H9 (cell line): ENCODE measurements around the gene SYDE1. TPM values are rescaled to one million over a fixed set of nuclear protein-coding genes. Genes with fewer than 3 reads are reported as not detected.
A peak's percentile ranks its signal among the peaks of the same experiment; 100 is the strongest.

ENCODE experiments used
- DNase-seq: peaks from one replicate; pipeline ENCODE4 v3.0.0-alpha.2; 2017
- H2AFZ ChIP-seq: one replicate; pipeline ENCODE4 v1.6.1; 2013; ENCODE audit warnings: mild to moderate bottlenecking, low read length, control low read depth, moderate library complexity
- H2AK5ac ChIP-seq: 2 replicates; pipeline ENCODE4 v1.6.1; 2013; ENCODE audit warnings: low read length, control low read depth, mixed read lengths; ENCODE audit not compliant: insufficient read length
- H2BK120ac ChIP-seq: one replicate; pipeline ENCODE4 v1.6.1; 2013; ENCODE audit warnings: low read depth, mild to moderate bottlenecking, low read length, control low read depth, inconsistent platforms; ENCODE audit not compliant: poor library complexity, severe bottlenecking
- H2BK12ac ChIP-seq: 2 replicates; pipeline ENCODE4 v1.6.1; 2013; ENCODE audit warnings: low read length, control low read depth, mixed read lengths, low read depth; ENCODE audit not compliant: insufficient read length
- H2BK15ac ChIP-seq: 2 replicates; pipeline ENCODE4 v1.6.1; 2013; ENCODE audit warnings: low read depth, low read length, control low read depth
- H2BK20ac ChIP-seq: one replicate; pipeline ENCODE4 v1.6.1; 2013; ENCODE audit warnings: low read depth, mild to moderate bottlenecking, low read length, control low read depth, inconsistent platforms; ENCODE audit not compliant: poor library complexity, severe bottlenecking
- H2BK5ac ChIP-seq: 2 replicates; pipeline ENCODE4 v1.6.1; 2013; ENCODE audit warnings: low read length, control low read depth, mixed read lengths; ENCODE audit not compliant: insufficient read length
- H3K14ac ChIP-seq: 2 replicates; pipeline ENCODE4 v1.6.1; 2013; ENCODE audit warnings: low read length, control low read depth; ENCODE audit not compliant: insufficient read depth
- H3K18ac ChIP-seq: 2 replicates; pipeline ENCODE4 v1.6.1; 2013; ENCODE audit warnings: low read depth, mild to moderate bottlenecking, mixed read lengths, low read length, control low read depth; ENCODE audit not compliant: insufficient read length
- H3K23ac ChIP-seq: 2 replicates; pipeline ENCODE4 v1.6.1; 2013; ENCODE audit warnings: low read length, control low read depth, mixed read lengths, low read depth; ENCODE audit not compliant: insufficient read length
- H3K23me2 ChIP-seq: 2 replicates; pipeline ENCODE4 v1.6.1; 2013; ENCODE audit warnings: low read depth, mild to moderate bottlenecking, mixed read lengths, low read length, control low read depth; ENCODE audit not compliant: insufficient read length, poor library complexity, severe bottlenecking
- H3K27ac ChIP-seq: 2 replicates; pipeline ENCODE4 v1.5.1; 2013; ENCODE audit warnings: low read length, control low read depth, mixed read lengths, low read depth; ENCODE audit not compliant: insufficient read length
- H3K27me3 ChIP-seq: 2 replicates; pipeline ENCODE4 v1.6.1; 2013; ENCODE audit warnings: low read length, control low read depth, inconsistent platforms; ENCODE audit not compliant: insufficient read depth
- H3K4ac ChIP-seq: 2 replicates; pipeline ENCODE4 v1.6.1; 2013; ENCODE audit warnings: low read depth, mild to moderate bottlenecking, control low read depth, inconsistent platforms, low read length, moderate library complexity
- H3K4me1 ChIP-seq: 2 replicates; pipeline ENCODE4 v1.6.1; 2013; ENCODE audit warnings: low read length, control low read depth, inconsistent platforms; ENCODE audit not compliant: insufficient read depth
- H3K4me2 ChIP-seq: 2 replicates; pipeline ENCODE4 v1.6.1; 2013; ENCODE audit warnings: low read length, control low read depth, mixed read lengths; ENCODE audit not compliant: insufficient read length, insufficient read depth
- H3K56ac ChIP-seq: 2 replicates; pipeline ENCODE4 v1.6.1; 2013; ENCODE audit warnings: low read depth, mild to moderate bottlenecking, mixed read lengths, low read length, control low read depth; ENCODE audit not compliant: insufficient read length
- H3K79me1 ChIP-seq: 2 replicates; pipeline ENCODE4 v1.6.1; 2013; ENCODE audit warnings: low read depth, mild to moderate bottlenecking, moderate library complexity, low read length, control low read depth, inconsistent platforms; ENCODE audit not compliant: insufficient read depth, poor library complexity, severe bottlenecking
- H3K79me2 ChIP-seq: 2 replicates; pipeline ENCODE4 v1.6.1; 2013; ENCODE audit warnings: low read length, control low read depth, inconsistent platforms; ENCODE audit not compliant: insufficient read depth
- H3K9ac ChIP-seq: 2 replicates; pipeline ENCODE4 v1.6.1; 2013; ENCODE audit warnings: low read length, control low read depth, mixed read lengths; ENCODE audit not compliant: insufficient read length; ENCODE audit errors: extremely low read depth
- H3K9me3 ChIP-seq: one replicate; pipeline ENCODE4 v1.6.1; 2013; ENCODE audit warnings: low read depth, low read length, inconsistent platforms; ENCODE audit not compliant: control insufficient read depth
- H3T11ph ChIP-seq: one replicate; pipeline ENCODE4 v1.6.1; 2013; ENCODE audit warnings: mild to moderate bottlenecking, low read length, control low read depth, inconsistent platforms
- H4K20me1 ChIP-seq: one replicate; pipeline ENCODE4 v1.6.1; 2013; ENCODE audit not compliant: control insufficient read depth, insufficient read length, insufficient read depth
- H4K5ac ChIP-seq: 2 replicates; pipeline ENCODE4 v1.6.1; 2013; ENCODE audit warnings: low read depth, mild to moderate bottlenecking, mixed read lengths, low read length, control low read depth; ENCODE audit not compliant: insufficient read length
- H4K8ac ChIP-seq: replicated peaks from 2 replicates; pipeline ENCODE4 v1.6.1; 2013; ENCODE audit warnings: low read length, control low read depth, mixed read lengths, low read depth; ENCODE audit not compliant: insufficient read length
- H4K91ac ChIP-seq: 2 replicates; pipeline ENCODE4 v1.6.1; 2013; ENCODE audit warnings: low read depth, mild to moderate bottlenecking, moderate library complexity, mixed read lengths, low read length, control low read depth; ENCODE audit not compliant: insufficient read length
- H3K27ac Mint-ChIP-seq, 3 experiments: 2 replicates in 2 of 3; 3 replicates in 1 of 3; pipeline ENCODE4 v1.8.0; 2020 to 2021; ENCODE audit warnings: mixed read lengths in 3 of 3, mild to moderate bottlenecking in 1 of 3, moderate library complexity in 1 of 3
- H3K27me3 Mint-ChIP-seq: 2 replicates; pipeline ENCODE4 v1.8.0; 2021; ENCODE audit warnings: low read depth, mild to moderate bottlenecking, moderate library complexity, mixed read lengths
- H3K36me3 Mint-ChIP-seq, 3 experiments: 2 replicates in 2 of 3; 3 replicates in 1 of 3; pipeline ENCODE4 v1.8.0; 2020 to 2021; ENCODE audit warnings: low read depth in 3 of 3, mixed read lengths in 3 of 3; ENCODE audit not compliant: insufficient read depth in 1 of 3
- H3K4me1 Mint-ChIP-seq, 2 experiments: 2 replicates each; pipeline ENCODE4 v1.8.0; 2020; ENCODE audit warnings: mixed read lengths in 2 of 2
- H3K4me3 Mint-ChIP-seq, 2 experiments: 2 replicates in 1 of 2; 3 replicates in 1 of 2; pipeline ENCODE4 v1.8.0; 2020 to 2021; ENCODE audit warnings: mild to moderate bottlenecking in 2 of 2, mixed read lengths in 2 of 2, moderate library complexity in 1 of 2
- H3K9me3 Mint-ChIP-seq, 2 experiments: 2 replicates in 1 of 2; 3 replicates in 1 of 2; pipeline ENCODE4 v1.8.0; 2020; ENCODE audit warnings: mild to moderate bottlenecking in 2 of 2, mixed read lengths in 2 of 2, moderate library complexity in 1 of 2
- CTCF ChIP-seq: fragments of 200-600 bp; sonication (generic); conservative IDR thresholded peaks from 3 replicates; pipeline ENCODE4 v1.8.0; 2021; ENCODE audit warnings: antibody characterized with exemption, mild to moderate bottlenecking
- whole genome bisulfite sequencing: extraction: QIAGEN DNeasy Blood & Tissue Kit; methylation state at CpG from one replicate; pipeline ENCODE4 v1.1.7; 2013; ENCODE audit warnings: missing lambda C conversion rate, low lambda C conversion rate, mixed read lengths; ENCODE audit not compliant: insufficient read length; ENCODE audit errors: extremely low coverage; 5-methylcytosine and 5-hydroxymethylcytosine counted together
- long read RNA-seq: library from polyadenylated mRNA; unstranded; transcript quantifications from one replicate; pipeline ENCODE4 v2.0.0, GENCODE V29; 2020
- total RNA-seq: library from RNA; stranded (reverse); gene quantifications from 2 replicates; pipeline ENCODE4 v1.2.1, GENCODE V29; 2021

Gene SYDE1, protein sequence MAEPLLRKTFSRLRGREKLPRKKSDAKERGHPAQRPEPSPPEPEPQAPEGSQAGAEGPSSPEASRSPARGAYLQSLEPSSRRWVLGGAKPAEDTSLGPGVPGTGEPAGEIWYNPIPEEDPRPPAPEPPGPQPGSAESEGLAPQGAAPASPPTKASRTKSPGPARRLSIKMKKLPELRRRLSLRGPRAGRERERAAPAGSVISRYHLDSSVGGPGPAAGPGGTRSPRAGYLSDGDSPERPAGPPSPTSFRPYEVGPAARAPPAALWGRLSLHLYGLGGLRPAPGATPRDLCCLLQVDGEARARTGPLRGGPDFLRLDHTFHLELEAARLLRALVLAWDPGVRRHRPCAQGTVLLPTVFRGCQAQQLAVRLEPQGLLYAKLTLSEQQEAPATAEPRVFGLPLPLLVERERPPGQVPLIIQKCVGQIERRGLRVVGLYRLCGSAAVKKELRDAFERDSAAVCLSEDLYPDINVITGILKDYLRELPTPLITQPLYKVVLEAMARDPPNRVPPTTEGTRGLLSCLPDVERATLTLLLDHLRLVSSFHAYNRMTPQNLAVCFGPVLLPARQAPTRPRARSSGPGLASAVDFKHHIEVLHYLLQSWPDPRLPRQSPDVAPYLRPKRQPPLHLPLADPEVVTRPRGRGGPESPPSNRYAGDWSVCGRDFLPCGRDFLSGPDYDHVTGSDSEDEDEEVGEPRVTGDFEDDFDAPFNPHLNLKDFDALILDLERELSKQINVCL
- 19.3 and 21.4 TPM in 2 replicates for total RNA-seq
- long read RNA-seq, partial matches to known transcripts = 3 of 4 reads
- long read RNA-seq, other reads (novel, unspliced or antisense) = 1 of 4 reads

DNA sequence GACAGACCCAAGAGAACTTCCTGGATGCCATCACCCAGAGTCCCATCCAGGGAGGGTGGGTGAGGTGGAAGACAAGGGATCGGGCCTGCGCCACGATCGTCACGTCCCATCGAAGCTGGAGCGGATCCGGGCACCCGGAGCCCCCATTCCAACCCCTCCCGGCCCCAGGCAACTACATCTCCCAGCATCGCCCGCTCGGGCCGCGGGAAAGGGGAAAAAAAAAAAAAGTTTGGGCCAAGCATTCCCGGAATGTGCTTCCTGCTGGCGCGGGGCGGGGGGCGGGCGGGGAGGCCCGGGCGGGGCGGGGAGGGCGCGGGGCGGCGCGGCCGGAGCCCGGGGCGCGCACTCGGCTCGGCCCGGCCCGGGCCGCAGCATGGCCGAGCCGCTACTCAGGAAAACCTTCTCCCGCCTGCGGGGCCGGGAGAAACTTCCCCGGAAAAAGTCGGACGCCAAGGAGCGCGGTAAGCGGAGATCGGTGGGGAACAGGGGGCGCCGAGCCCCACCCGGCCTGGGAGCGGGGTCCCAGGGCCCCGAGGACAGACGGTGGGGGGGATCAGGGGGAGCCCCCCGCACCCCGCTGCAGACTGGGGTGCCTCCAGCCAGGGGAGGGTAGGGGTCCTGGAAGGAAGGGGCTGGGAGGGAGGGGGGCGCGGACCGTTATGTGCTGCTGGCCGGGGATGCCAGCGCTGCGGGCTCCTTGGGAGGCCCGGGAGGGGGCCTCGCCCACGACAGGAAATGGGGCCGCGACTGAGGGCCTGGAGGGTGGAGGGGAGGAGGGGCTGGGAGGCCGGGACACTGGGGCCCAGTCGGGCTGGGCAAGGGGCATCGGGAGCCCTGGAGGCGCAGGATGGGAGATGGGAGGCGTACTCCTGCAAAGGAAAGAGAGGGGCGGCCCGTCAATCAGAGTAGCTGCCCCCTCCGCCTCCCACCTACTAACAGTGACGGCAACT is at the start of gene SYDE1:
SYDE1 (plus strand) TSS at position 341 of the 950 bp plus-strand sequence; CDS start at position 374, 33 bp downstream.
- Histone ChIP-seq H2BK12ac (no peak within 1 kb of the TSS), H3K79me1 (no peaks in the 10 kb centered on the region), H3K23me2 (peaks cover 10% of the 10 kb centered on the region), H2BK5ac (no peak within 1 kb of the TSS), H3K79me2 (no peaks in the 10 kb centered on the region), H4K91ac (no peak within 1 kb of the TSS), H3K27me3 (no peaks in the 10 kb centered on the region), H3K9me3 (no peaks in the 10 kb centered on the region), H2AFZ (peak within 1 kb of the TSS; percentile 82), H3K4me1 (no peaks in the 10 kb centered on the region; the same call in 1 of the 2 replicates), H2BK20ac (no peak within 1 kb of the TSS), H2AK5ac (no peak within 1 kb of the TSS), H3K4me2 (peak within 1 kb of the TSS; percentile 73), H3K14ac (peak within 1 kb of the TSS; percentile 94), H3K27ac (no peak within 1 kb of the TSS), H2BK15ac (no peak within 1 kb of the TSS), H3K23ac (no peak within 1 kb of the TSS), H2BK120ac (no peak within 1 kb of the TSS), H3K56ac (no peak within 1 kb of the TSS), H3T11ph (no peak within 1 kb of the TSS), H4K8ac (no peak within 1 kb of the TSS), H4K5ac (no peak within 1 kb of the TSS), H3K4ac (no peak within 1 kb of the TSS), H3K18ac (peak within 1 kb of the TSS; percentile 94), H3K9ac (peak within 1 kb of the TSS; percentile 92), H4K20me1 (no peaks in the 10 kb centered on the region)
- peaks cover 15 to 17% of the 10 kb centered on the region in 2 experiments for H3K4me1 Mint-ChIP-seq
- WGBS = no CpG with 5 or more reads among the region's 78 CpGs
- peak within 1 kb of the TSS; percentile 78 to 87 for H3K4me3 Mint-ChIP-seq
- peak; percentile 81 for DNase-seq
- H3K27ac Mint-ChIP-seq = peak within 1 kb of the TSS; percentile 65 to 91 (median 85)
- peaks cover 18 to 32% (median 26%) of the 10 kb centered on the region in 3 experiments for H3K36me3 Mint-ChIP-seq
- peaks cover 1% of the 10 kb centered on the region; the same call in 1 of the 2 replicates for H3K27me3 Mint-ChIP-seq
- no peak for TF ChIP-seq CTCF
- peaks cover 15 to 20% of the 10 kb centered on the region in 2 experiments for H3K9me3 Mint-ChIP-seq
